Brain microvascular endothelial cell (primary cell): Measurements from ENCODE around the gene SPTAN1.
"Not testable (repeated sequence)": the region's sequence is repeated elsewhere in the genome, so short reads cannot be mapped to it uniquely, and the experiment has no call there.

Source experiments
- DNase-seq: peaks from one replicate; pipeline ENCODE4 v3.0.0-alpha.2; 2020
- H3K27ac ChIP-seq: fragments of 250-450 bp; sonication (Bioruptor Pico); 2 replicates; pipeline ENCODE4 v1.5.1; 2020; ENCODE audit warnings: mild to moderate bottlenecking, moderate library complexity
- H3K27me3 ChIP-seq: fragments of 250-450 bp; sonication (Bioruptor Pico); replicated peaks from 2 replicates; pipeline ENCODE4 v1.5.1; 2020; ENCODE audit warnings: mild to moderate bottlenecking
- H3K36me3 ChIP-seq: fragments of 250-450 bp; sonication (Bioruptor Pico); replicated peaks from 2 replicates; pipeline ENCODE4 v1.5.1; 2020; ENCODE audit warnings: mild to moderate bottlenecking
- H3K4me3 ChIP-seq: 2 replicates; pipeline ENCODE4 v1.5.1; 2011; ENCODE audit warnings: low read depth, mild to moderate bottlenecking, control low read depth, low read length, moderate library complexity
- in situ Hi-C: cut with HindIII; loops from 2 replicates; pipeline ENCODE4 v1.10.0; 2017; ENCODE audit warnings: low sequenced_read_pairs, low pct_ligation_motif_present
- TF ChIP-seq, protein P1 (sequence below): IDR thresholded peaks from 2 replicates; pipeline ENCODE4 v1.5.1; 2011; ENCODE audit warnings: low read depth, mild to moderate bottlenecking, moderate library complexity, low read length, control low read depth, inconsistent platforms; ENCODE audit errors: missing control alignments

SPTAN1 gene

DNA sequence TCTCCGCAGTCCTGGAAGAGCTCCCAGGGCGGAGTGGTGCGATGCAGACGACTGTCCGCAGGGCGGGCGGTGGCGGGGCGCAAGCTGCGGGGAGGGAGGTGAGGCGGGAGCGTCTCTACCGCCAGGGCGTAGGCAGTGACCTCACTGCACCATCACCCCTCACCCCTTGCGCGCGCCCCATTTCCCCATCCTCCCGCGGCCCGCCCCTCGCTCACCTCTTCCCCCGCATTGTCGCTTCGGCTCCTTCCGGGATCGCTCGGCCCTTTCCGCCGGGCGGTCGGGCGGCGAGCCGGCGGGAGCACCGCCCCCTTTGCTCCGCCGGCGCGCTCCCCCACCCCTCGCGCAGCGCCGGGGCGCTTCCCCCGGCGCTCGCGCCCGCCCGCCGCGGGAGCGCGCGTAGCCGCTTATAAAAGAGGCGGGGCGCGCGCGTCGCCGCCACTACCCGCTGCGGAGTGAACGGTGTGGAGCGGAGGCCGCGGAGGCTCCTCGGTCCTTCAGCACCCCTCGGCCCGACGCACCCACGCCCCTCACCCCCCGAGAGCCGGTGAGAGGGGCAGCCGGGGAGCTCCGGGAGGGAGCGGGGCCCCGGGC is at the start of gene SPTAN1:
SPTAN1 (plus strand) TSS at position 435 of the 591 bp plus-strand sequence. CDS start 14,154 bp downstream, outside the sequence.
- TF ChIP-seq, protein P1, sequence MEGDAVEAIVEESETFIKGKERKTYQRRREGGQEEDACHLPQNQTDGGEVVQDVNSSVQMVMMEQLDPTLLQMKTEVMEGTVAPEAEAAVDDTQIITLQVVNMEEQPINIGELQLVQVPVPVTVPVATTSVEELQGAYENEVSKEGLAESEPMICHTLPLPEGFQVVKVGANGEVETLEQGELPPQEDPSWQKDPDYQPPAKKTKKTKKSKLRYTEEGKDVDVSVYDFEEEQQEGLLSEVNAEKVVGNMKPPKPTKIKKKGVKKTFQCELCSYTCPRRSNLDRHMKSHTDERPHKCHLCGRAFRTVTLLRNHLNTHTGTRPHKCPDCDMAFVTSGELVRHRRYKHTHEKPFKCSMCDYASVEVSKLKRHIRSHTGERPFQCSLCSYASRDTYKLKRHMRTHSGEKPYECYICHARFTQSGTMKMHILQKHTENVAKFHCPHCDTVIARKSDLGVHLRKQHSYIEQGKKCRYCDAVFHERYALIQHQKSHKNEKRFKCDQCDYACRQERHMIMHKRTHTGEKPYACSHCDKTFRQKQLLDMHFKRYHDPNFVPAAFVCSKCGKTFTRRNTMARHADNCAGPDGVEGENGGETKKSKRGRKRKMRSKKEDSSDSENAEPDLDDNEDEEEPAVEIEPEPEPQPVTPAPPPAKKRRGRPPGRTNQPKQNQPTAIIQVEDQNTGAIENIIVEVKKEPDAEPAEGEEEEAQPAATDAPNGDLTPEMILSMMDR, result no peak
- H3K36me3 ChIP-seq, result no peaks in the 10 kb centered on the region

DNA sequence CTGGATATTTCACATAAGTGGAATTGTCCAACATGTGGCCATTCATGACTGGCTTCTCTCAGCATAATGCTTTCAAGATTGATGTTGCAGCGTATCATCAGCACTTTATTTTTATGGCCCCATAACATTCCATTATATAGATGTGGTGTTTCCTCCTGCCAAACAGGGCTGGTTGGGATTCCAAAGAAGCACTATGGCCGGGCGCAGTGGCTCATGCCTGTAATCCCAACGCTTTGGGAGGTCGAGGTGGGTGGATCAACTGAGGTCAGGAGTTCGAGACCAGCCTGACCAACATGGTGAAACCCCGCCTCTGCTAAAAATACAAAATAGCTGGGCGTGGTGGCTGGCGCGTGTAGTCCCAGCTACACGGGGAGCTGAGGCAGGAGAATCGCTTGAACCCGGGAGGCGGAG is 49.0 kb upstream of the SPTAN1 start:
- H3K27me3 ChIP-seq, H3K4me3 ChIP-seq, H3K27ac ChIP-seq, DNase-seq, in situ Hi-C loops: not testable (repeated sequence)
- H3K36me3 ChIP-seq, result peaks cover 24% of the 10 kb centered on the region

More for the DNA sequence above, at the start of gene SPTAN1:
- Histone ChIP-seq H3K27me3 (no peaks in the 10 kb centered on the region), H3K4me3 (peak within 1 kb of the TSS; percentile 73), H3K27ac (peak within 1 kb of the TSS; percentile 78)
- in situ Hi-C loops, result no loop called here
- peak; percentile 75 for DNase-seq

DNA sequence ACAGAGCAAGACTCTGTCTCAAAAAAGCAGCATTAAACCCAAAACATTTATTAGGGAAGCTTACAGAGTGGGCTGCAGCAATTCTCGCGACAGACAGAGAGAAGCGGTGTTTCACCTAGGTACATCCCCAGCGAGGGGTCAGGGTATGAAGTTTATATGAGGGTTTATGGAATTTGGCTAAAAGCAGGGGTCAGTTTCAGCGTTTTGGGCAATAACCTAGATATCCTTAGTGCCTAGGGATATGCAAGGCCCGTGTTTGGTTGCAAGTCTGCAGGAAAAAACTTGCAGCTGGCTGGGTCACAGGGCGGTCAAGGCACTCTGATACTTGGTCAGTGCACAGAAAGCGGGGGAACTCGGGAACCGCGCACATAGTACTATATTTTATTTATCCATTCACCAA is 48.5 kb upstream of the SPTAN1 start:
- Histone ChIP-seq H3K27me3 (no peaks in the 10 kb centered on the region), H3K27ac (no peak overlapping the region), H3K36me3 (peaks cover 21% of the 10 kb centered on the region), H3K4me3 (peak overlapping the region; percentile 98)
- peak; percentile 13 for DNase-seq
- TF ChIP-seq, protein P1, result no peak
- in situ Hi-C loops, result no loop called here

DNA sequence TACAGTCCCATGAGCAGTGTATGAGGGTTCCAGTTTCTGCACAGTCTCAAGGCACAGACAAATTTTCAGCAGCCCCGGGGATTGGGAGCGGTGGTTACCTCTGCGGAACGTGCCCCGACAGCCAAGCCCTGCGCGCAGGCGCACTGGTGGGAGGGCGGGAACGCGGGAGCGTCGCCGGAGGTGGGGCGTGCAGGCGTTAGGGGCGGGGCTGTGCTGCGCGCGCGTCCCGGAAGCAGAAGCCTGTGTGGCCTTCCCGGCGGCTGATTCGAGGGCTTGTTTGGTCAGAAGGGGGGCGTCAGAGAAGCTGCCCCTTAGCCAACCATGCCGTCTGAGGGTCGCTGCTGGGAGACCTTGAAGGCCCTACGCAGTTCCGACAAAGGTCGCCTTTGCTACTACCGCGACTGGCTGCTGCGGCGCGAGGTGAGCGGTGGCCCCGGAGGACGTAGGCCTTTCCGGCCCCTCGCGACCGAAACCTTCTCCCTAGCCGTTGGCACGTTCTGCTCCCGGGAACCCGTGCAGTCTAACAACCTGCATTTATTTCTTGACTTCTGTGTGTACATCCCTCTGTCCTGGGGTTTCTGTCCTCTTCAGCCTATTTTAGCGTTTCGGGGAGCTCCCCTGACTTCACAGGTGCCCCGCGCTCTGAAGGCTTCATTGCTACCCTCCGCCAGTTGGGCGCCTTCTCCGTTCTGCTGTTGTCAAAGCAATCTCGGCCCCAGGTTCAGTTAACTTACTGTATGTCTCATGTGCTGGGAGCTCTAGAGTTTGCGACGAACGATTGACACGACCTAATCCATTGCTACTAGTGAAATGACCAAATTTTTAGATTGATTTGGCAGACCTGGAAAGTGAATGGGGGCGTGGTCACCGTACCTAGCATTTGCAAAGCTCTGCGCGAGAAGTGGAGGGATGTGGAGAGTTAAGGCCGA is 47.6 kb upstream of the SPTAN1 start, which contains the start of gene GLE1:
GLE1 (plus strand) TSS at position 235 of the 929 bp plus-strand sequence; CDS start at position 322, 87 bp downstream.
- no peaks in the 10 kb centered on the region for H3K27me3 ChIP-seq

DNA sequence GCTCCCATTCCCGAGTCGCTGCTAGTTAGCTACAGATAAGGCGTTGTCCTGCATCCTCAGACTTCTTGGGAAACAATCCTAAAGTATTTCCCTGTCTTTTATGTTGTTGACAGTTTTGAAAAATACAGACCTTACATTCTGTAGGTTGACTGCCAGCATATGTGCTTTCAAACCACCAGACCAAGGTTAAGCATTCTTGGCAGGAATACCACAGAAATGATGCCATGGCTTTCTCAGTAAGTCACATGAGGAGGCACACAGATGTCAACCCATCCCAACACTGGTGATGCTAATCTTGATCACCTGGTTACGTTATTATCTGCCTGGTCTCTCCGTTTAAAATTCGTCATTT is 47.0 kb upstream of the SPTAN1 start:
- in situ Hi-C loops, result no loop called here
- peaks cover 13% of the 10 kb centered on the region for H3K36me3 ChIP-seq
- TF ChIP-seq, protein P1, result no peak
- H3K27ac ChIP-seq, result no peak overlapping the region
- DNase-seq, result no peak
- no peaks in the 10 kb centered on the region for H3K27me3 ChIP-seq
- peak overlapping the region; percentile 98 for H3K4me3 ChIP-seq

More for the DNA sequence above, 47.6 kb upstream of the SPTAN1 start, which contains the start of gene GLE1:
- Histone ChIP-seq H3K4me3 (peak within 1 kb of the TSS; percentile 98), H3K27ac (peak within 1 kb of the TSS; percentile 46), H3K36me3 (peaks cover 19% of the 10 kb centered on the region)
- TF ChIP-seq, protein P1, result no peak
- DNase-seq, result peak; percentile 81
- in situ Hi-C loops, result no loop called here

DNA sequence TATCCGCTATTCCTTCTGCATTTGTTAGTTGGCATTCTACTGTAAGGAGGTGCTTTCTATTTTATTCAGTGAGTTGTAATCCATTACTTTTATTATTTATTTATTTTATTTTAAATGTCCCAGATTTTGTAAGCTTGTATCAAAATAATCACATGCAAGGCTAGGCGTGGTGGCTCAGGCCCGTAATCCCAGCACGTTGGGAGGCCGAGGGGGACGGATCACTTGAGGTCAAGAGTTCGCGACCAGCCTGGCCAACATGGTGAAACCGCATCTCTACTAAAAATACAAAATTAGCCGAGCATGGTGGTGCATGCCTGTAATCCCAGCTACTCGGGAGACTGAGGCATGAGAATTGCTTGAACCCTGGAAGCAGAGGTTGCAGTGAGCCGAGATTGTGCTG is 46.5 kb upstream of the SPTAN1 start:
- DNase-seq, H3K4me3 ChIP-seq, H3K27ac ChIP-seq, in situ Hi-C loops, H3K27me3 ChIP-seq: not testable (repeated sequence)
- peaks cover 10% of the 10 kb centered on the region for H3K36me3 ChIP-seq
